HEK293 (cell line): ENCODE measurements around the gene ATP5MC2.

ENCODE experiments used
- CTCF ChIA-PET: fragments of 350-600 bp; formaldehyde crosslinking; extraction: SDS; loops from one replicate; lab custom pipeline; 2021; ENCODE audit warnings: antibody characterized with exemption; lab: Yijun Ruan, JAX
- POLR2A ChIA-PET: fragments of 300-600 bp; formaldehyde crosslinking; extraction: SDS; loops from one replicate; lab custom pipeline; 2020; ENCODE audit warnings: antibody characterized with exemption, inconsistent platforms; lab: Yijun Ruan, JAX
- H3K27ac ChIP-seq: fragments of 200-500 bp; sonication (Bioruptor generic); 2 replicates; pipeline ENCODE4 v1.5.1; 2014; ENCODE audit warnings: low read depth, low read length, control low read depth, inconsistent platforms; ENCODE audit errors: extremely low read depth
- H3K36me3 ChIP-seq, 2 experiments: fragments of 200-500 bp in 1 of 2; sonication (Bioruptor generic) in 1 of 2; 1 replicate in 1 of 2; 2 replicates in 1 of 2; pipeline ENCODE4 v1.5.1; 2014 to 2017; ENCODE audit warnings: inconsistent platforms in 2 of 2, low read length in 2 of 2; ENCODE audit not compliant: control insufficient read depth in 2 of 2, insufficient read depth in 1 of 2
- H3K4me1 ChIP-seq: fragments of 200-500 bp; sonication (Bioruptor generic); 2 replicates; pipeline ENCODE4 v1.5.1; 2014; ENCODE audit warnings: mild to moderate bottlenecking, low read length, inconsistent platforms; ENCODE audit not compliant: control insufficient read depth, insufficient read depth
- H3K4me3 ChIP-seq: 2 replicates; pipeline ENCODE4 v1.5.1; 2011; ENCODE audit warnings: low read depth, mild to moderate bottlenecking, control low read depth, low read length, moderate library complexity
- H3K9me3 ChIP-seq: fragments of 200-500 bp; sonication (Bioruptor generic); 2 replicates; pipeline ENCODE4 v1.5.1; 2014; ENCODE audit warnings: low read depth, low read length, inconsistent platforms; ENCODE audit not compliant: control insufficient read depth, insufficient read depth
- BCL6B ChIP-seq: fragments of 450-650 bp; formaldehyde crosslinking; IDR thresholded peaks from 2 replicates; pipeline ENCODE4 v1.5.1; 2017; ENCODE audit warnings: missing biosample characterization, missing genetic modification characterization
- CTCF ChIP-seq: fragments of 450-650 bp; formaldehyde crosslinking; IDR thresholded peaks from 2 replicates; pipeline ENCODE4 v1.5.1; 2016; ENCODE audit warnings: missing biosample characterization, missing genetic modification characterization
- MYNN ChIP-seq: fragments of 450-650 bp; formaldehyde crosslinking; IDR thresholded peaks from 2 replicates; pipeline ENCODE4 v1.5.1; 2016; ENCODE audit warnings: missing biosample characterization, missing genetic modification characterization, borderline replicate concordance
- PATZ1 ChIP-seq: fragments of 450-650 bp; formaldehyde crosslinking; IDR thresholded peaks from 2 replicates; pipeline ENCODE4 v1.5.1; 2016; ENCODE audit warnings: missing biosample characterization, missing genetic modification characterization
- ZBTB17 ChIP-seq: fragments of 450-650 bp; formaldehyde crosslinking; IDR thresholded peaks from 2 replicates; pipeline ENCODE4 v1.5.1; 2016; ENCODE audit warnings: missing biosample characterization, missing genetic modification characterization
- ZBTB26 ChIP-seq: fragments of 450-650 bp; formaldehyde crosslinking; optimal IDR thresholded peaks from 2 replicates; pipeline ENCODE3; 2016; ENCODE audit warnings: missing biosample characterization, mild to moderate bottlenecking, missing genetic modification characterization
- ZIC2 ChIP-seq: fragments of 450-650 bp; formaldehyde crosslinking; IDR thresholded peaks from 2 replicates; pipeline ENCODE4 v1.5.1; 2016; ENCODE audit warnings: missing biosample characterization, missing genetic modification characterization
- ZNF133 ChIP-seq: fragments of 450-650 bp; formaldehyde crosslinking; IDR thresholded peaks from 2 replicates; pipeline ENCODE4 v1.5.1; 2016; ENCODE audit warnings: missing biosample characterization, missing genetic modification characterization
- ZNF140 ChIP-seq: fragments of 450-650 bp; formaldehyde crosslinking; IDR thresholded peaks from 2 replicates; pipeline ENCODE4 v1.5.1; 2016; ENCODE audit warnings: missing biosample characterization, missing genetic modification characterization
- ZNF175 ChIP-seq: fragments of 450-650 bp; formaldehyde crosslinking; IDR thresholded peaks from 2 replicates; pipeline ENCODE4 v1.5.1; 2016; ENCODE audit warnings: missing biosample characterization, missing genetic modification characterization
- ZNF184 ChIP-seq: fragments of 450-650 bp; IDR thresholded peaks from 2 replicates; pipeline ENCODE4 v1.5.1; 2018; ENCODE audit warnings: missing biosample characterization, mild to moderate bottlenecking, missing genetic modification characterization
- ZNF23 ChIP-seq: fragments of 450-650 bp; formaldehyde crosslinking; IDR thresholded peaks from 2 replicates; pipeline ENCODE4 v1.5.1; 2016; ENCODE audit warnings: missing biosample characterization, missing genetic modification characterization, borderline replicate concordance
- ZNF248 ChIP-seq: fragments of 450-650 bp; formaldehyde crosslinking; IDR thresholded peaks from 2 replicates; pipeline ENCODE4 v1.5.1; 2017; ENCODE audit warnings: missing biosample characterization, missing genetic modification characterization
- ZNF391 ChIP-seq: fragments of 450-650 bp; formaldehyde crosslinking; IDR thresholded peaks from 2 replicates; pipeline ENCODE4 v1.5.1; 2016; ENCODE audit warnings: low read depth, missing biosample characterization, missing genetic modification characterization, borderline replicate concordance
- ZNF404 ChIP-seq: fragments of 450-650 bp; formaldehyde crosslinking; IDR thresholded peaks from 2 replicates; pipeline ENCODE4 v1.5.1; 2017; ENCODE audit warnings: missing biosample characterization, missing genetic modification characterization
- ZNF416 ChIP-seq: fragments of 450-650 bp; formaldehyde crosslinking; IDR thresholded peaks from 2 replicates; pipeline ENCODE4 v1.5.1; 2016; ENCODE audit warnings: missing biosample characterization, missing genetic modification characterization
- ZNF549 ChIP-seq: fragments of 450-650 bp; IDR thresholded peaks from 2 replicates; pipeline ENCODE4 v1.5.1; 2018; ENCODE audit warnings: missing biosample characterization, missing genetic modification characterization, mild to moderate bottlenecking, inconsistent platforms, moderate library complexity
- ZNF561 ChIP-seq: fragments of 450-650 bp; IDR thresholded peaks from 2 replicates; pipeline ENCODE4 v1.5.1; 2018; ENCODE audit warnings: missing biosample characterization, missing genetic modification characterization, borderline replicate concordance
- ZNF600 ChIP-seq: fragments of 450-650 bp; formaldehyde crosslinking; IDR thresholded peaks from 2 replicates; pipeline ENCODE4 v1.5.1; 2016; ENCODE audit warnings: missing biosample characterization, missing genetic modification characterization
- ZNF626 ChIP-seq: fragments of 450-650 bp; sonication (Bioruptor Pico); formaldehyde crosslinking; IDR thresholded peaks from 2 replicates; pipeline ENCODE4 v1.5.1; 2018; ENCODE audit warnings: missing biosample characterization, missing genetic modification characterization, inconsistent platforms
- ZNF645 ChIP-seq: fragments of 450-650 bp; formaldehyde crosslinking; IDR thresholded peaks from 2 replicates; pipeline ENCODE4; 2016; ENCODE audit warnings: missing biosample characterization, missing genetic modification characterization
- ZNF701 ChIP-seq: fragments of 450-650 bp; formaldehyde crosslinking; IDR thresholded peaks from 2 replicates; pipeline ENCODE4 v1.5.1; 2016; ENCODE audit warnings: missing biosample characterization, missing genetic modification characterization
- ZNF704 ChIP-seq: fragments of 450-650 bp; formaldehyde crosslinking; IDR thresholded peaks from 2 replicates; pipeline ENCODE4 v1.5.1; 2016; ENCODE audit warnings: missing biosample characterization, missing genetic modification characterization
- ZNF707 ChIP-seq: fragments of 450-650 bp; formaldehyde crosslinking; IDR thresholded peaks from 2 replicates; pipeline ENCODE4 v1.5.1; 2016; ENCODE audit warnings: missing biosample characterization, missing genetic modification characterization
- ZNF785 ChIP-seq: fragments of 450-650 bp; formaldehyde crosslinking; IDR thresholded peaks from 2 replicates; pipeline ENCODE4 v1.5.1; 2016; ENCODE audit warnings: missing biosample characterization, missing genetic modification characterization

The ATP5MC2 gene

GRCh38 chr12:53700567-53700966, 24.7 kb upstream of the ATP5MC2 start:
- Histone ChIP-seq H3K36me3 (no peaks in the 10 kb centered on the region), H3K4me3 (no peak overlapping the region), H3K9me3 (no peaks in the 10 kb centered on the region), H3K27ac (no peak overlapping the region), H3K4me1 (peaks cover 6% of the 10 kb centered on the region)
- ChIA-PET POLR2A (interaction anchor here (0.9 kb wide), 1 partner anchor 52 kb away, joined by 3 read pairs; no protein-coding TSS in a partner anchor), CTCF (interaction anchor here (0.6 to 29.1 kb wide), 10 partner anchors 8 to 157 kb away, joined by 3 to 915 read pairs (median 6); no protein-coding TSS in a partner anchor)
- 0 out of 2 replicates have a peak, but pooled peaks have one; percentile 9 for TF ChIP-seq CTCF (tag by site-specific recombination)
- no peak for TF ChIP-seq ZNF561
- no peak for TF ChIP-seq ZNF140 (tag by site-specific recombination)
- peak; percentile 41; the same call in 1 of the 2 replicates for TF ChIP-seq ZBTB17 (tag by site-specific recombination)

GRCh38 chr12:53699678-53700025, 23.8 kb upstream of the ATP5MC2 start:
- Histone ChIP-seq H3K4me1 (peaks cover 6% of the 10 kb centered on the region), H3K4me3 (no peak overlapping the region), H3K27ac (no peak overlapping the region), H3K9me3 (no peaks in the 10 kb centered on the region), H3K36me3 (no peaks in the 10 kb centered on the region)
- CTCF ChIA-PET, result interaction anchor here (0.6 to 29.1 kb wide), 12 partner anchors 8 to 533 kb away, joined by 3 to 915 read pairs (median 4); no protein-coding TSS in a partner anchor
- POLR2A ChIA-PET, result interaction anchor here (0.9 kb wide), 1 partner anchor 34 kb away, joined by 3 read pairs; no protein-coding TSS in a partner anchor
- TF ChIP-seq PATZ1 (tag by site-specific recombination) (peak; percentile 76), ZNF404 (tag by site-specific recombination) (no peak), ZNF140 (tag by site-specific recombination) (no peak), ZNF626 (tag by site-specific recombination) (no peak), ZNF133 (no peak), MYNN (tag by site-specific recombination) (no peak), ZNF704 (no peak), ZNF184 (tag by site-specific recombination) (no peak), ZNF645 (no peak), ZNF707 (tag by site-specific recombination) (no peak), BCL6B (tag by site-specific recombination) (no peak), ZBTB26 (no peak), ZNF549 (tag by site-specific recombination) (no peak), ZNF785 (tag by site-specific recombination) (no peak), ZNF600 (tag by site-specific recombination) (peak; percentile 81), ZNF416 (no peak), ZNF175 (no peak), ZNF23 (tag by site-specific recombination) (no peak), ZNF248 (tag by site-specific recombination) (no peak), ZIC2 (tag by site-specific recombination) (peak; percentile 24; the same call in 1 of the 2 replicates), ZNF391 (tag by site-specific recombination) (no peak), ZNF701 (tag by site-specific recombination) (no peak)
